HG03045 (cell line): ENCODE measurements around the gene SPRED2.

Experiments used
- ATAC-seq: cut with Tn5 transposase; IDR thresholded peaks from one replicate; pipeline ENCODE4 v1.9.1; 2021; ENCODE audit warnings: mild to moderate bottlenecking, moderate library complexity; ENCODE audit not compliant: unreplicated experiment

Gene SPRED2

DNA sequence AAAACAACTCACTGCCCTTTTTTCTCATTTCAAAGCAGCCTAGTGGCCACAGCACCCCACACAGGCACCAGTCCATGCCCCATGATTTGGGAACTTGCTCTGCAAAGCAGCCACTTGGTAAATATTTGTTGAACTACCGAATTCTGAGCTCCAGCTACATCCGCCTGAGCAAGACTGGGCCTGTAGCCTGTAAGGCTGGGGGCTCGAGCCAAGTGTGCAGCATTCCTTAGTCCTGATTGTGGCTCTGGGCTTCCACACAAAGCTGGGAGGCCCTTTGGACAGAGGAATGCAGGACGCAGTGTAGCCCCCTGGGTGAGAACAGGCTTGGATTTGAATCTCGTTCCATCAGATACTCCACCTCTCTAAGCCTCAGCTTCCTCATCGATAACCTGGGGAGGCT, 116.3 kb downstream of the SPRED2 start:
- ATAC-seq: no peak

DNA sequence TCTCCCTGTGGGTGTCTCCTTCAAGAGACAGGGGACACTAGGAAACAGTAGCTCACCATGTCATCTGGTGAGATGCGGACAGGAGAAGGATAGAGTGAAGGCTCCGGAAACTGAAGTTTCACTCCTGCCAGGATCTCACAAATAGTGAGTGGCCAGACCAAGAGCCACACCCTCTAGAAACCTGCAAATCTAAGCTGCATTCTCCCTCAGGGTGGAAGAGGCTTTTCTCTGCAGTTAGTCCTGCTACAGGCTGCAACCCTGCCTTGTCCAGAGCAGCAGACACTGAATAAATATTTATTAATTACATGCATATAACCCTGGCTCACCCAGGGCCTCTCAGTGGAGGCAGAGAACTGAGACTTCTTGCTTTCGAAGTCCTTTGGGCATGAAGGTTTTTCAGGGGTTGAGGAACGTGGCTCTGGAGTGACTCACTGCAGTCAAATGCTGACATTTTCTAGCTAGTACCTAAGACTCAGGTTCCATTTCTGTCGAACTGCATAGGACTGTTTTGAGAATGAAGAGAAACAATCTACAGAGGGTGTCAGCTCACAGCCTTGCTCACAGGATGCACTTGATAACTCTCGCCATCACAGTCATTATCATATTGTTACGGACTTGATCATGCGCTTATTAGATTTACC, 117.5 kb downstream of the SPRED2 start:
- no peak for ATAC-seq

- no peak for ATAC-seq
Observed at GRCh38 chr2:65313954-65314256, 118.5 kb downstream of the SPRED2 start.

DNA sequence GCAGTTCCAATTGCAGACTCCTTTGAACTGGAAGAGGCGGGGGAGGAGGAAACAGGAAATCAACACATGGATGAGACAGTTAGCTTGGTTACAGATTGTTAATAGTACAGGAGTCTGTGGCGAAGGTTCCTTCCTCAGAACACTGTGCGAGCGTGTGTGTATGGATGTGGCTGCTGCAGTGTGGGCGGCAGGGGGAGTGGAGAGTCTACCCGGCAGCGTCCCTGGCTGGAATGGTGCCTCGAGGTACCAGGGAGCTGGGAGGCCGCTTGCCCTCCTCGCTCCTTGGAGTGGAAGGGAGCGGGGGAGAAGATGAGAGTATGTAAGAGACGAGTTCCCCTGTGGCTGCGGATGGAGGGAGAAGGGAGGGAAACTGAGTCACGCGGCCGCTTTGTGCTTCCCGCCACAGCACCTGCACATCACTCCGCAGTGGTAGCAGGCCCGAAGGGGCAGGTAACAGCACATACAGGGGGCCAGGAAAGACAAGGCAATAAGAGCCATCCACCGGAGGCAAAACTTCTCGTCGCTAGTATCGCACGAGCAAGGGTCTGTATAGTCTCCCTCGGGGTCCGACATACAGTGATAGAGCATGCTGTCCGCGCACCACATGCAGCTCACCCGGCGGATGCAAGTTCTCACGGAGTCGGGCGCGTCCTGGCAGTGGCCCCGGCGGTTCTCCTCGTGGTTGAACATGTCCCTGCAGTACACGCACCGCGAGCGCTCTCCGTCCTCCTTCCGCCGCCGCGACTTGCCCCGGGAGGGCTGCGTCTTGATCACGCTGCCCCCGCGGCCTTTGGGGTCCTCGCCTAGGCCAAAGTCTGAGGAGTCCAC, 119.1 kb downstream of the SPRED2 start:
- ATAC-seq: no peak

DNA sequence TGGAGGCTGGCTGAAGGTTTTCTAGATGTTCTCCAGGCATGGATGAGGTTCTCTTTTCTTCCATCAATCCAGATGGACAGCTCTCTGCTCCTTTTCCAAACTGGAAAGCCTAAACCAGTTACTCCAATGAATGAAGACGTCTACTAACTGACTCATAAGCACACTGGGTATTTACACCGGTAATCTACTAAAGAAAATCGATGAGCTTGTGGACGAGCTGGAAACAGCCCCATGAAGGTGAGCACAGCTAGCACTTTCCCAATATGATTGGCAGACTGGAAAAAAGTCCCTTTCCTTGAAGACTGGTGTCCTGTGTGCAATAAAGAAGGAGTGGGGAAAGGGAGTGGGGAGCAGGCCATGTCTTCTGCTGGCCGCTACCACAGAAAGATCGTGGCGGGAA, 120.8 kb downstream of the SPRED2 start:
- ATAC-seq: no peak

DNA sequence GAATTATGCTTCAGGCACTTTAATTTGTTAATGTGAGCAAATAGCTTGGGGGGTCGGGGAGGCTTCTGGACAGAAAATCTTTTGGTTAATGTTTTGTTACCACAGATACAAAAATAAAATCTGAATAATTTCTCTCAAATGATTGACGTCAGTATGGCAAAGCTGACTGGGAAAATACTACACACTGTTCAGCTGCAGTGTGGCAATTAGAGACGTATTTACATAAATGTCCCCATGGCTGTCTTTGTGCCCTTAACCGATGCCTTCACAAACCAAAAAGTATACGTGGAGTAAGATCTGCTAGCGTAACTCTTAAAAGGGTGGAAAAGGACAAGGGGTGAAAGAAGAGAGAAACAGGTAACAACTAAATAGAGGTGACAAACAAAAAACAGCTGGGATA, 121.3 kb downstream of the SPRED2 start:
- ATAC-seq: no peak

GRCh38 chr2:65309699-65310098, 122.7 kb downstream of the SPRED2 start:
- ATAC-seq: no peak

DNA sequence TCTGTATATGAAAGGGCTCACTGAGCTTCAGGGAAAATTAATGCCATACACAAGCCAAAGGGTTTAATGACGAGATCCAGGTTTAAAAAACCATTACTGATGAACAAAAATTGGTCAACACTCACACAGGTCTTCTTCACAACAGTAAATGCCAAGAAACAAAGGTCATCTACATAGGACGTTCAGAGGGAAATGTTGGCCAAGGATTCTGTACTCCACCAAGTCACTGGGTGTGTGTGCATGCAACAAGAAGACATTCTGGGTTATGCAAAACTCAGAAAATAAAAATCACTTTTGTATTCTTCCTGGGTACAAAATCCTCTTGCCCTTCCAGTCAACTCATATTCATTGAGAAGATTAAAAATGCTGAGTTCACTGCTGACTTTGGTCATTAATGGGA, 126.5 kb downstream of the SPRED2 start:
- ATAC-seq: no peak

- peak; percentile 82 for ATAC-seq
Observed at GRCh38 chr2:65300761-65301711, 131.4 kb downstream of the SPRED2 start.

- ATAC-seq: no peak
Observed at GRCh38 chr2:65300134-65300760, 132.2 kb downstream of the SPRED2 start.

DNA sequence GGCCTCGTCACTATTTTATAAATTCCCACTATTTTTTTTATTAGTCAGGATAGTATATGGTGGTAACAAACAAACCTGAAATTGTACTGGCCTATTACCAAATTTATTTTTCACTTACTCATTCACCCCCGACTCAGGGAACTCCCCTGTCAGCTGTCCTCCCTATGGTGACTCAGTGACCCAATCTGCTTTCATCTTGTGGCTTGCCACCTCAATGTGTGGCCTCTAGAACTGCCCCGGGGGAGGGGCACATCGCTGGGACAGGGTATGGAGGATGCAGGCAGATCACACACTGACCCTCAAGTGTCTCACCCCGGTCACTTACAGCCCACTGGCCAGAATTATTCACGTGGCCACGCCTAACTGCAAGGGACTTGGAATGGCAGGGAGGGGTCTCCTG, 133.2 kb downstream of the SPRED2 start:
- no peak for ATAC-seq

DNA sequence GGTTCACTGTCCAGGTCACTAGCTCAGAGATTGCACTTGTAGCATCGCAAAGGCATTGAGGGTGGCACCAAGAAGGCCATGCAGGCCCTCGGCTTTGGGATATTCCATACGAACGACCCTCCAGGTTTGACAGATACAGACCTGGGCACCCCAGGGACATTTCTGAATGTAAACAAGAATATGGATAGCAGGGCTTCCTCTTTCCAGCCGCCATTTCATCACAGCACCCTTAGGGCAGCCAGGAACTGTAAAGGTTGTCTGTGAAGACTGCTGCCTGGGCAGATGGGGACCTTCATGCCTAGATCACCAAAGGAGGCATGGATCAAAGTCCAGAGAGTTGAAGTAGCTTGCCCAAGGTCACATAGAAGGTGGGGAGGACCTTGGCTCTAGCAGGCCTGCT, 134.3 kb downstream of the SPRED2 start:
- no peak for ATAC-seq

DNA sequence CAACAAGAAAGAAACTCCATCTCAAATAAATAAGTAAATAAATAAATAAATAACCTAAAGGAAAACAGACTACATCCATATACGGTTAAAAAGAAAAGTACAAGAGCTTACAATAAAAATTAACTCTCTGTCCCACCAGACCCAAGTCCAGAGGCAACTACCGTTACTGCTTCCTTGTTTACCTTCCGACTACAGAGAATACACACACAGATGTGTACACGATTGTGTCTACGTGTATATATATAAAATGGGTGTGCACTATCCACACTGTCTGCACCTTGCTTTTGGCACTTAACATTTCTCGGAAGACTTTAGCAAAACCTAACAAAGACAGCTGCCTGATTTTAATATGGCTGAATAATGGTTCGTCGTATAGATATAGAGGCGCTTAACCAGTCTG, 134.9 kb downstream of the SPRED2 start:
- no peak for ATAC-seq

DNA sequence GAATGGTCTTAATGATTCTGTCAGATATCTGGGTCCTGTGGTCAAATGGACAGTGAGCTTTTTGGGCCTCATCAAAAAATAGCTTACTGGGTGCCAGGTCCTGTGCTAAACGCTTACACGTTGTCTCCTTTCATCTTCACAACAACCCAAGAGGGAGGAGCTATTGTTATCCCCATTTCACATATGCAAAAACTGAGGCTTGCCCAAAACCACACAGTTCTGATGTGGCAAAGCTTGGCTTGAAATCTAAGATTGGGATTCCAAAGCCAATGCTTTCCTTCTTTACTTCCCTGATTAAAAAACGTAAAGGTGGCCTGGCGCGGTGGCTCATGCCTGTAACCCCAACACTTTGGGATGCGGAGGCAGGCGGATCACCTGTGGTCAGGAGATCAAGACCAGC, 135.4 kb downstream of the SPRED2 start:
- no peak for ATAC-seq

- no peak for ATAC-seq
Observed at GRCh38 chr2:65294701-65295100, 137.7 kb downstream of the SPRED2 start.

GRCh38 chr2:65294136-65294535, 138.3 kb downstream of the SPRED2 start:
- ATAC-seq: no peak

GRCh38 chr2:65293376-65293775, 139.0 kb downstream of the SPRED2 start:
- no peak for ATAC-seq

GRCh38 chr2:65292461-65293011, 139.9 kb downstream of the SPRED2 start:
- no peak for ATAC-seq

DNA sequence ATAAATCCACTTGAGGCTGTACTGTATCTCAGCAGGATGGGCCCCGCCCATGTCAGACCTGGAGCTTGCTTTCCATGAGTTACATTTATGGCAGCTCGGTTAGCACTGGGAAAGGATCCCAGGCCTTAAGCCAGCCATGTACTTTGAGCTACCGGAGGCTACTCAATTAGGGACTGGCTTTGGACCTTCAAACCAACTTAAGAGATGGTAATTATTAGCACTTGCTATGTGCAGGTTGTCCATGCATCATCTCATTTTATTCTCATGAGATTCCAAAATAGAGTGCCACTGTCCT, 140.3 kb downstream of the SPRED2 start:
- ATAC-seq: no peak

GRCh38 chr2:65291216-65292105, 140.9 kb downstream of the SPRED2 start:
- no peak for ATAC-seq
